PC-3 (cell line): Measurements from ENCODE around the gene RFX4. TPM values are rescaled to one million over a fixed set of nuclear protein-coding genes. Genes with fewer than 3 reads are reported as not detected.
"Not testable (repeated sequence)": the region's sequence is repeated elsewhere in the genome, so short reads cannot be mapped to it uniquely, and the experiment has no call there.

ENCODE experiments used
- ATAC-seq: fragments of 200-7000 bp; cut with Tn5 transposase; 2 replicates; pipeline ENCODE4 v1.9.1; 2020; ENCODE audit warnings: mild to moderate bottlenecking, moderate library complexity
- BruUV-seq: library from RNA; stranded (reverse); fragments of 400-500 nt; replicated peaks from 2 replicates; lab custom pipeline; 2021; lab: Mats Ljungman, UMichigan
- CTCF ChIA-PET: fragments of 300-600 bp; sonication (Branson Sonifier 250); formaldehyde crosslinking; loops from one replicate; lab custom pipeline; 2022; ENCODE audit warnings: antibody characterized with exemption; lab: Charles Lee
- POLR2A ChIA-PET: fragments of 300-600 bp; sonication (Branson Sonifier 250); formaldehyde crosslinking; loops from one replicate; lab custom pipeline; 2022; ENCODE audit warnings: antibody characterized with exemption; ENCODE audit not compliant: unreplicated experiment; lab: Charles Lee
- DNase-seq: peaks from one replicate; pipeline ENCODE4 v3.0.0-alpha.2; 2015
- H2AFZ ChIP-seq: fragments of 300-600 bp; sonication (generic); 2 replicates; pipeline ENCODE4 v1.6.0; 2016; ENCODE audit warnings: antibody characterized with exemption, low read length
- H3F3A ChIP-seq: fragments of 300-600 bp; sonication (generic); one replicate; pipeline ENCODE4 v1.6.0; 2017; ENCODE audit warnings: antibody characterized with exemption, low read length, control low read depth, mild to moderate bottlenecking; ENCODE audit not compliant: unreplicated experiment
- H3K27ac ChIP-seq: fragments of 300-600 bp; sonication (generic); 2 replicates; pipeline ENCODE4 v1.5.1; 2016; ENCODE audit warnings: mild to moderate bottlenecking, low read length
- H3K27me3 ChIP-seq: fragments of 300-600 bp; sonication (generic); 2 replicates; pipeline ENCODE4 v1.6.1; 2016; ENCODE audit warnings: low read length, mixed read lengths
- H3K36me3 ChIP-seq: fragments of 300-600 bp; sonication (generic); 2 replicates; pipeline ENCODE4 v1.6.1; 2016; ENCODE audit warnings: low read depth, mixed run types, low read length, mixed read lengths
- H3K4me1 ChIP-seq: fragments of 300-600 bp; sonication (generic); 2 replicates; pipeline ENCODE4 v1.5.1; 2016; ENCODE audit warnings: low read length; ENCODE audit not compliant: insufficient read depth
- H3K4me2 ChIP-seq: fragments of 300-600 bp; sonication (generic); 2 replicates; pipeline ENCODE4 v1.6.0; 2016; ENCODE audit warnings: low read length
- H3K4me3 ChIP-seq: fragments of 300-600 bp; sonication (generic); 2 replicates; pipeline ENCODE4 v1.5.1; 2016; ENCODE audit warnings: mild to moderate bottlenecking, low read length, mixed read lengths
- H3K79me2 ChIP-seq: fragments of 300-600 bp; sonication (generic); 2 replicates; pipeline ENCODE4 v1.6.1; 2017; ENCODE audit warnings: low read length, mixed read lengths
- H3K9ac ChIP-seq: fragments of 300-600 bp; sonication (generic); 2 replicates; pipeline ENCODE4 v1.6.0; 2016; ENCODE audit warnings: mild to moderate bottlenecking, low read length
- H3K9me2 ChIP-seq: fragments of 300-600 bp; sonication (generic); replicated peaks from 2 replicates; pipeline ENCODE4 v1.6.1; 2016; ENCODE audit warnings: mixed run types, low read length, mixed read lengths
- H3K9me3 ChIP-seq: fragments of 300-600 bp; sonication (generic); 2 replicates; pipeline ENCODE4 v1.6.1; 2016; ENCODE audit warnings: low read length, mixed read lengths
- H4K20me1 ChIP-seq: fragments of 300-600 bp; sonication (generic); 2 replicates; pipeline ENCODE4 v1.6.1; 2016; ENCODE audit warnings: low read length, mixed read lengths
- CTCF ChIP-seq: fragments of 300-600 bp; sonication (generic); conservative IDR thresholded peaks from 2 replicates; pipeline ENCODE4 v1.5.1; 2017; ENCODE audit warnings: antibody characterized with exemption, low read depth, mild to moderate bottlenecking, low read length
- EZH2 ChIP-seq: fragments of 300-600 bp; sonication (generic); IDR thresholded peaks from one replicate; pipeline ENCODE4 v1.6.1; 2017; ENCODE audit warnings: antibody characterized with exemption, mild to moderate bottlenecking, low read length; ENCODE audit not compliant: unreplicated experiment
- EZH2phosphoT487 ChIP-seq: fragments of 300-600 bp; sonication (generic); IDR thresholded peaks from 2 replicates; pipeline ENCODE4 v1.6.1; 2018; ENCODE audit warnings: mild to moderate bottlenecking, antibody characterized with exemption, low read length, borderline replicate concordance
- intact Hi-C: fragments of 100-400 bp; cut with micrococcal nuclease; formaldehyde crosslinking; loops from 2 replicates; pipeline ENCODE4 v1.9.0; 2023
- total RNA-seq: library from RNA; depleted of rRNA; stranded (reverse); fragments of >200 nt; gene quantifications from 2 replicates; pipeline ENCODE4 v1.2.3, GENCODE V29; 2014

The RFX4 gene
- total RNA-seq, 1 experiment from 2014 or later = not detected

GRCh38 chr12:106724116-106724515 lies 141.3 kb downstream of the RFX4 start:
- CTCF ChIA-PET = no interaction called here
- no peak overlapping the region for H3K4me3 ChIP-seq
- no peaks in the 10 kb centered on the region for H3K9me3 ChIP-seq
- H3K9me2 ChIP-seq = no peaks in the 10 kb centered on the region
- no peaks in the 10 kb centered on the region for H4K20me1 ChIP-seq
- peaks cover 48% of the 10 kb centered on the region for H3K27me3 ChIP-seq
- POLR2A ChIA-PET = no interaction called here
- DNase-seq (no peak), ATAC-seq (no peak)
- TF ChIP-seq EZH2phosphoT487 (no peak), CTCF (no peak), EZH2 (no peak)
- no peaks in the 10 kb centered on the region for H3K79me2 ChIP-seq
- no peak overlapping the region for H3K27ac ChIP-seq
- H2AFZ ChIP-seq = no peak overlapping the region
- no peak overlapping the region for H3K9ac ChIP-seq
- no peaks in the 10 kb centered on the region for H3F3A ChIP-seq
- intact Hi-C loops = no loop called here
- H3K36me3 ChIP-seq = no peaks in the 10 kb centered on the region
- H3K4me2 ChIP-seq = no peak overlapping the region
- BruUV-seq = no TSS peak
- H3K4me1 ChIP-seq = no peaks in the 10 kb centered on the region

DNA sequence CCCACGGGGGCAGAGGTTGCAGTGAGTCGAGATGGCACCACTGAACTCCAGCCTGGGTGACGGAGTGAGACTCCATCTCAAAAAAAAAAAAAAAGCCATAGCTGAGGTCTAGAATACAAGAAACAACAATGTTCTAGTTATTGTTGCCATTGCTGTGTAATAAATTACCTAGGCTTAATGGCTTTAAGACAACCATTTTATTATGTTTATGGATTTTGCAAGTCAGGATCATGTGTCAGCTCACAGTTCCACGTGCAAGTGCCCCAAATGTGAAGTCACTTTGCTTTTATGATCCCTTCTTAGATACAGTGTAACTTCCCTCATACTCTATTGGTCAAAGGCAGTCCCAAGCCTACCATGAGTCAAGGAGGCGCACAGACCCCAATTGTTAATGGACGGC lies 142.1 kb downstream of the RFX4 start:
- DNase-seq (no peak), ATAC-seq (no peak)
- H3K27ac ChIP-seq = no peak overlapping the region
- no peaks in the 10 kb centered on the region for H3K79me2 ChIP-seq
- H3K36me3 ChIP-seq = no peaks in the 10 kb centered on the region
- H3K4me3 ChIP-seq = no peak overlapping the region
- no peaks in the 10 kb centered on the region for H3K9me2 ChIP-seq
- CTCF ChIA-PET = interaction anchor here (0.6 kb wide), 1 partner anchor 87 kb away, joined by 4 read pairs; no protein-coding TSS in a partner anchor
- no peak overlapping the region for H3K9ac ChIP-seq
- BruUV-seq = no TSS peak
- H4K20me1 ChIP-seq = no peaks in the 10 kb centered on the region
- no peak overlapping the region for H2AFZ ChIP-seq
- H3F3A ChIP-seq = no peaks in the 10 kb centered on the region
- TF ChIP-seq EZH2phosphoT487 = no peak
- no peak for TF ChIP-seq EZH2
- no peak for TF ChIP-seq CTCF
- no peaks in the 10 kb centered on the region for H3K4me1 ChIP-seq
- POLR2A ChIA-PET = no interaction called here
- no peaks in the 10 kb centered on the region for H3K9me3 ChIP-seq
- intact Hi-C loops = no loop called here
- no peak overlapping the region for H3K4me2 ChIP-seq
- H3K27me3 ChIP-seq = peaks cover 40% of the 10 kb centered on the region

GRCh38 chr12:106726603-106727202 lies 143.9 kb downstream of the RFX4 start:
- not testable (repeated sequence) for H3K4me3 ChIP-seq, BruUV-seq

More at GRCh38 chr12:106726603-106727202, 143.9 kb downstream of the RFX4 start:
- CTCF ChIA-PET, H3F3A ChIP-seq, H3K27ac ChIP-seq, H3K36me3 ChIP-seq, intact Hi-C loops, H3K9me3 ChIP-seq, ATAC-seq, H3K9ac ChIP-seq, H3K4me2 ChIP-seq, H3K79me2 ChIP-seq, H2AFZ ChIP-seq, DNase-seq, H4K20me1 ChIP-seq, H3K4me1 ChIP-seq, POLR2A ChIA-PET, H3K9me2 ChIP-seq: not testable (repeated sequence)
- H3K27me3 ChIP-seq = peaks cover 27% of the 10 kb centered on the region
